ENCODE measurements around the gene DOCK9.

DOCK9 gene

DNA sequence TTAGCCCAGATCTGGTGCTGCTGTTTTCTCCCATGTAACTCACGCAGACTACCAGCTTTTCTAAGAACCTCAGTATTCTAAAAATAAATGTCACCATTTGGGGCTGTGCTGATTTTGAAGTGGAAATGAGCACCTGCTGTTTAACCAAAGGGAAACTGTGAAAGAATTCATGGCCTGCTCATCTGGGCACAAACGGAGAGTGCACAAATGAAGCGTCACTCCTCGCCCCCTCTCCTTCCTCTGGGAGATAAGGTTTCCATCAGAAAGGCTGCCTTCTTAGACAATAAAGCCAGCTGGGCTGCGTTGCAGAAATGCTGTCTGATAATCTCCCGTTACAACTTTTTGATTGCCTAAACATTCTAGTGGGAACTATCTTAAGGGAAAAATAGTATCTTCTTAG, 151.7 kb downstream of the DOCK9 start:
- H3K9ac ChIP-seq: no peak overlapping the region
- H3K79me2 ChIP-seq: no peaks in the 10 kb centered on the region
- no peak overlapping the region for H3K27ac ChIP-seq
- H3K4me2 ChIP-seq (ENCODE audit: low read length): no peak overlapping the region
- no peaks in the 10 kb centered on the region for H3K9me3 ChIP-seq (ENCODE audit: control insufficient read depth, low read length)
- no peaks in the 10 kb centered on the region for H3K36me3 ChIP-seq (ENCODE audit: control insufficient read depth, insufficient read depth, low read length)
- H3K4me3 ChIP-seq (ENCODE audit: low read depth, low read length): no peak overlapping the region
- no peaks in the 10 kb centered on the region for H3K4me1 ChIP-seq
- H3K27me3 ChIP-seq (ENCODE audit: control insufficient read depth, insufficient read depth, low read length): no peaks in the 10 kb centered on the region
- no peak overlapping the region for H2AFZ ChIP-seq
- TF ChIP-seq, protein P1, sequence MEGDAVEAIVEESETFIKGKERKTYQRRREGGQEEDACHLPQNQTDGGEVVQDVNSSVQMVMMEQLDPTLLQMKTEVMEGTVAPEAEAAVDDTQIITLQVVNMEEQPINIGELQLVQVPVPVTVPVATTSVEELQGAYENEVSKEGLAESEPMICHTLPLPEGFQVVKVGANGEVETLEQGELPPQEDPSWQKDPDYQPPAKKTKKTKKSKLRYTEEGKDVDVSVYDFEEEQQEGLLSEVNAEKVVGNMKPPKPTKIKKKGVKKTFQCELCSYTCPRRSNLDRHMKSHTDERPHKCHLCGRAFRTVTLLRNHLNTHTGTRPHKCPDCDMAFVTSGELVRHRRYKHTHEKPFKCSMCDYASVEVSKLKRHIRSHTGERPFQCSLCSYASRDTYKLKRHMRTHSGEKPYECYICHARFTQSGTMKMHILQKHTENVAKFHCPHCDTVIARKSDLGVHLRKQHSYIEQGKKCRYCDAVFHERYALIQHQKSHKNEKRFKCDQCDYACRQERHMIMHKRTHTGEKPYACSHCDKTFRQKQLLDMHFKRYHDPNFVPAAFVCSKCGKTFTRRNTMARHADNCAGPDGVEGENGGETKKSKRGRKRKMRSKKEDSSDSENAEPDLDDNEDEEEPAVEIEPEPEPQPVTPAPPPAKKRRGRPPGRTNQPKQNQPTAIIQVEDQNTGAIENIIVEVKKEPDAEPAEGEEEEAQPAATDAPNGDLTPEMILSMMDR (IDR thresholded peaks at IDR 0.05): no peak

DNA sequence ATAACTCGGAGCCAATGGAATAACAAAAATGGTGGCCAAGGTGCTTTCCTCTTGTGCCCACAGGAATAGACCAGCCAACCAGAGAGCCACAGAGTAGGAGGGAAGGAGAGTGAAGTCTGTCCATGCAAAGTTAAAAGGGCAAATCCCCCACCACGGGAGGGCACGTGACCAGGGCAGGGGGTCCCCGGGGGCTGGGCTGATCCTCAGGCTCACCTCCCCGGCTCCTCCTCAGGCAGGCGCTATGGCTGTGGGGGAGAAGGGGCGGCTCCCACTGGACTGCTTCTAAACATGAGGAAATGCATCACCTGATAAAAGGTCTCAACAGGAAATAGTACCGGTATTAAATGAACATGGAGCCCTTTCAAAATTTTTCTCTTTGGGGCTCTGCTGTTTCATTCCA, 152.2 kb downstream of the DOCK9 start:
- Histone ChIP-seq H2AFZ (no peak overlapping the region), H3K36me3 (ENCODE audit: control insufficient read depth, insufficient read depth, low read length) (no peaks in the 10 kb centered on the region), H3K27ac (no peak overlapping the region), H3K4me2 (ENCODE audit: low read length) (no peak overlapping the region), H3K27me3 (ENCODE audit: control insufficient read depth, insufficient read depth, low read length) (no peaks in the 10 kb centered on the region), H3K4me1 (no peaks in the 10 kb centered on the region), H3K9ac (no peak overlapping the region), H3K79me2 (no peaks in the 10 kb centered on the region), H3K4me3 (ENCODE audit: low read depth, low read length) (no peak overlapping the region), H3K9me3 (ENCODE audit: control insufficient read depth, low read length) (no peaks in the 10 kb centered on the region)
- TF ChIP-seq, protein P1 (IDR thresholded peaks at IDR 0.05): no peak

- no peak overlapping the region for H3K27ac ChIP-seq
- H3K9me3 ChIP-seq (ENCODE audit: control insufficient read depth, low read length): no peaks in the 10 kb centered on the region
- no peaks in the 10 kb centered on the region for H3K27me3 ChIP-seq (ENCODE audit: control insufficient read depth, insufficient read depth, low read length)
- TF ChIP-seq, protein P1 (IDR thresholded peaks at IDR 0.05): no peak
- H3K9ac ChIP-seq: no peak overlapping the region
- no peak overlapping the region for H3K4me3 ChIP-seq (ENCODE audit: low read depth, low read length)
- no peak overlapping the region for H2AFZ ChIP-seq
- no peaks in the 10 kb centered on the region for H3K36me3 ChIP-seq (ENCODE audit: control insufficient read depth, insufficient read depth, low read length)
- no peaks in the 10 kb centered on the region for H3K79me2 ChIP-seq
- no peak overlapping the region for H3K4me2 ChIP-seq (ENCODE audit: low read length)
- no peaks in the 10 kb centered on the region for H3K4me1 ChIP-seq
Measured at GRCh38 chr13:98824376-98825160, 153.3 kb downstream of the DOCK9 start.

GRCh38 chr13:98823442-98823841, 154.4 kb downstream of the DOCK9 start:
- no peaks in the 10 kb centered on the region for H3K9me3 ChIP-seq (ENCODE audit: control insufficient read depth, low read length)
- no peak overlapping the region for H3K27ac ChIP-seq
- H3K27me3 ChIP-seq (ENCODE audit: control insufficient read depth, insufficient read depth, low read length): no peaks in the 10 kb centered on the region
- H3K4me3 ChIP-seq (ENCODE audit: low read depth, low read length): no peak overlapping the region
- no peak overlapping the region for H3K4me2 ChIP-seq (ENCODE audit: low read length)
- no peaks in the 10 kb centered on the region for H3K4me1 ChIP-seq
- TF ChIP-seq, protein P1 (IDR thresholded peaks at IDR 0.05): no peak
- H2AFZ ChIP-seq: no peak overlapping the region
- H3K79me2 ChIP-seq: no peaks in the 10 kb centered on the region
- no peaks in the 10 kb centered on the region for H3K36me3 ChIP-seq (ENCODE audit: control insufficient read depth, insufficient read depth, low read length)
- no peak overlapping the region for H3K9ac ChIP-seq

GRCh38 chr13:98822225-98822606, 155.6 kb downstream of the DOCK9 start:
- Histone ChIP-seq H3K36me3 (ENCODE audit: control insufficient read depth, insufficient read depth, low read length) (no peaks in the 10 kb centered on the region), H3K4me2 (ENCODE audit: low read length) (no peak overlapping the region), H3K9me3 (ENCODE audit: control insufficient read depth, low read length) (no peaks in the 10 kb centered on the region), H3K79me2 (no peaks in the 10 kb centered on the region), H3K27me3 (ENCODE audit: control insufficient read depth, insufficient read depth, low read length) (no peaks in the 10 kb centered on the region), H2AFZ (no peak overlapping the region), H3K4me1 (no peaks in the 10 kb centered on the region), H3K4me3 (ENCODE audit: low read depth, low read length) (no peak overlapping the region), H3K9ac (no peak overlapping the region), H3K27ac (no peak overlapping the region)
- TF ChIP-seq, protein P1 (IDR thresholded peaks at IDR 0.05): no peak

All from parathyroid adenoma (tissue), 2 donors.